Measurements from ENCODE around the gene ABTB1.

The ABTB1 gene

DNA sequence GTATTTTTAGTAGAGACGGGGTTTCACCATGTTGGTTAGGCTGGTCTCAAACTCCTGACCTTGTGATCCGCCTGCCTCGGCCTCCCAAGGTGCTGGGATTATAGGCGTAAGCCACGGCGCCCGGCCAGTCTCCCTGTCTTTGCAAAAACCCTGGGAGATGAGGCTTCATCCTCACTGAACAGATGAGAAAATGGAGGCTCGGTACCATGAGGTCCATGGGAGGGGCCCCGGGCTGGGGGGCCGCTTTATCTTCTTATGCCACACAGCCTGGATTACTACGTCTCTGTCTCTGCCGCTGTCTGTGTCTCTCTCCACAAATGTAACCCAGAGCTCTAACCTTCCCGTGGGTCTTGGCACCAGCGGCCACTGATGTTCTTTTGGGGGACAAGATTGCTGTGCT lies 39.1 kb downstream of the ABTB1 start:
- DNase-seq (ENCODE audit: insufficient read length) (no peak), FAIRE-seq (no peak)
- TF ChIP-seq POLR2AphosphoS5 (IDR thresholded peaks at IDR 0.05; ENCODE audit: low read depth, low read length) (no peak), TAF1 (IDR thresholded peaks at IDR 0.05; ENCODE audit: borderline replicate concordance, low read depth, low read length) (no peak), POLR2A (IDR thresholded peaks at IDR 0.05; ENCODE audit: low read depth, low read length) (no peak)

DNA sequence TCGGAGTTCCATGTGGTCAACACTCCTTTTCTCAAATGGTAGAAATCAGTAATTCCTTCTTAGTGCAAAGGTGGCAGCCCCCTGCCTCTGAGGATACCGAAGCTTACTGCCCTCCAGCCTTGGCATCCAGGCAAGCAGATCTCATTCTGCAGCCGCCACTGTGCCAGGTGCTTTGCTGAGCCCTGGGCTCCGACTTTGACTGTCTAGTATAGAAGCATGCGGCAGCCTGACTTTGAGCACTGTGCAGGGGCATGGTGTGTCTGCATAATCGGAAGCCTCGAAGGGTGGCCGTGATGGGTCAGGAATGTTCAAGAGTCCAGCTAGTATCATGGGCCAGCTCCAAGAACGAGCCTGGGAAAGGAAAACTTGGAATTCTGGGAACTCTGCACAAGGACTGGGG lies 39.7 kb downstream of the ABTB1 start:
- TF ChIP-seq TAF1 (IDR thresholded peaks at IDR 0.05; ENCODE audit: borderline replicate concordance, low read depth, low read length) (no peak), POLR2AphosphoS5 (IDR thresholded peaks at IDR 0.05; ENCODE audit: low read depth, low read length) (no peak), POLR2A (IDR thresholded peaks at IDR 0.05; ENCODE audit: low read depth, low read length) (no peak)
- no peak for FAIRE-seq
- no peak for DNase-seq (ENCODE audit: insufficient read length)

- FAIRE-seq (no peak), DNase-seq (ENCODE audit: insufficient read length) (no peak)
These were observed 40.4 kb downstream of the ABTB1 start for GRCh38 chr3:127712881-127713771.

GRCh38 chr3:127714125-127714571 lies 41.4 kb downstream of the ABTB1 start:
- TF ChIP-seq POLR2A (IDR thresholded peaks at IDR 0.05; ENCODE audit: low read depth, low read length) (no peak), TAF1 (IDR thresholded peaks at IDR 0.05; ENCODE audit: borderline replicate concordance, low read depth, low read length) (no peak), POLR2AphosphoS5 (IDR thresholded peaks at IDR 0.05; ENCODE audit: low read depth, low read length) (no peak)
- no peak for DNase-seq (ENCODE audit: insufficient read length)
- FAIRE-seq = no peak

More at GRCh38 chr3:127712881-127713771, 40.4 kb downstream of the ABTB1 start:
- TF ChIP-seq POLR2A (IDR thresholded peaks at IDR 0.05; ENCODE audit: low read depth, low read length) (no peak), TAF1 (IDR thresholded peaks at IDR 0.05; ENCODE audit: borderline replicate concordance, low read depth, low read length) (no peak)

DNA sequence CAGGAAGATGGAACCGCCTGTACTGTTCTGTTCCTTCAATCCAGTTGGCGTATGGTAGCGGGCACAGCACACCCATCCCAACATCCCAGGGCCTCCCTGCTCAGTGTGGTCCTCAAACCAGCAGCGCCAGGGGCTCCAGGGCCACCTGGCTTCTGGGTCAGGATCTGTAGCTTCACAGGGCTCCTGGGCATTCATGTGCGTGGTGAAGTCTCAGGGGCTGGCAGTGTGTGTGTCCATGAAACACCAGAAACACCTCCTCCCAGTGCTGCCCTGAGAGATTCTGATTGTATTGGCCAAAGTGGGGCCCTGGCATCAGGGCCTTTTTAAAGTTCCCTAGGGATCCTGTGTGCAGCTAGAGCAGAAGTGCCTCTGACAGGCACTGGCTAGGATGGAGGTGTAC lies 42.1 kb downstream of the ABTB1 start:
- DNase-seq (ENCODE audit: insufficient read length) (no peak), FAIRE-seq (no peak)
- TF ChIP-seq POLR2AphosphoS5 (IDR thresholded peaks at IDR 0.05; ENCODE audit: low read depth, low read length) (no peak), TAF1 (IDR thresholded peaks at IDR 0.05; ENCODE audit: borderline replicate concordance, low read depth, low read length) (no peak), POLR2A (IDR thresholded peaks at IDR 0.05; ENCODE audit: low read depth, low read length) (no peak)

DNA sequence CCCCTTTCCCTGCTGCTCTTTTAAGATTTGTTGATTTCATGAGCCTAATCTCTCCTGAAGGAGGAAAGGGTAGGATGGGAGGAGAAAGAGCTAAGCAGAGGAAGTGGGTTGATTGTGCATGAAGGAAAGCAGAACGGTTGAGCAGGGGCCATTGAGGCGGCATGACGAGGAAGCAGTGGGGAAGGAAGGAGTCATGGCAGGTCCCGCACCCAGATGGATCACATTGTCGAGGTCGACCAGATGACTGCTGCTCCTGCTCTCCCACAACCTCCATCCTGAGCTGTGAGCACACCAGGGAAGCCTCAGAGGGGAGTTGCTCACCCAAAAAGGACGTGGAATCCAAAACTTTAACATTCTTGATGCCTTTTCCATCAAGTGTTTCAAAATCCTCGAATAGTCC lies 42.8 kb downstream of the ABTB1 start:
- no peak for FAIRE-seq
- TF ChIP-seq TAF1 (IDR thresholded peaks at IDR 0.05; ENCODE audit: borderline replicate concordance, low read depth, low read length) (no peak), POLR2AphosphoS5 (IDR thresholded peaks at IDR 0.05; ENCODE audit: low read depth, low read length) (no peak), POLR2A (IDR thresholded peaks at IDR 0.05; ENCODE audit: low read depth, low read length) (no peak)
- no peak for DNase-seq (ENCODE audit: insufficient read length)

DNA sequence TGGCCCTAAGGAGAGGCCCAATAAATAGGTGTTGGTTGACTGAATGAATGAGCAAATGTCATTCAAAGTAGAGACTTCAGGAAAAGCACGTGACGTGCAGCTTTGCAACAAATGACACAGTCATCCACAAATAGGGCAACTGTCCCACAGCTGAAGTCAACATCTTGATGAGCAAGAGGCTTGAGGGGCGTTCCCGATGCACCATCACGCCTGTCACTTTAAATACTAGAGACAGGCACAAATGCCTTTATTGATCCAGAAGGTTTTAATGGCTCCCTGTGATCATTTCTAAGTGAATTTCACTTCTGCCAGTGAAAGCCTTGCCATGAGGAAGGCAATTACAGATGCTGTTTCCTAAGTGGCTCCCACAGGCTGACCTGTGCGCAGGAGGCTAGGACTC lies 43.6 kb downstream of the ABTB1 start:
- no peak for DNase-seq (ENCODE audit: insufficient read length)
- TF ChIP-seq POLR2AphosphoS5 (IDR thresholded peaks at IDR 0.05; ENCODE audit: low read depth, low read length) (no peak), TAF1 (IDR thresholded peaks at IDR 0.05; ENCODE audit: borderline replicate concordance, low read depth, low read length) (no peak), POLR2A (IDR thresholded peaks at IDR 0.05; ENCODE audit: low read depth, low read length) (no peak)
- FAIRE-seq = no peak

DNA sequence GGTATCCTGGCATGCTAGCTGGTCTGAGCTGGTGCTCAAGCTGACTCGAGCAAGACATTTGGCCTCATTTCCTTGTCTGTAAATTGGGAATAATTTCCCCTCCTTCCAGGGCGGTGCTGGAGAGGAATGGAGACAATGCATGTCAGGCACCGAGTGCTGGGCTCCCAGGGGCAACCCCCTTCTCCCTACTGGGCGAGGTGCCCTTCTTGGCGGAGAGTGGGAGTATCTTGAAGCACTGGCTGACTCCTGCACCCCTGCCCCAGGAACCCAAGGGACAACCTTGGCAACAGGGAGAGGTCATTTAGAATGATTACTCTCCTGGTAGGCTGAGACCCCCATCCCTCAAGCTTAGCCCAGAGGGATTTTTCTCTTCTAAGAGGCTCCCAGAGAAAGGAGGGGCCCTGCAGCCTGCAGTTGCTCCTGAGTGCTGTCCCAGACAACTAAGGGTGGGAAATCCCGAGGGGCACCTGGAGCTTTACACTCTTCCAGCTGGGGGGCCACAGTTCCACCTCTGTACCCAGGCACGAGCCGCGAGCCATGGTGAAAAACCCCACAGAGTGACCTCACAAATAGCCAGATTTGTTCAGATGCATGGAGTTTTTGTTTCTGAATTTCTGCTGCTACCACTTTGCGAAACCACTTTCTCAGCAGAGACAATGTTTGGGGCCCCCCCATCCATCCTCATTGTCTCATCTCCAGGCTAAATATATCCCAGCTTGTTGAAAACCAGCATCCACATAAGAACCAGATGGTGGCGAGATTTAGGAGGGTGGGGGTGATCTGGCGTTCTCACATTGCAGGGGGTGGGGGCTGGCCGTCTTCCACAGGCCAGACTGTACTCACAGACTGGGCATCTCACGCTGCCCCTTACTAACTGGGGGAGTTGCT lies 44.8 kb downstream of the ABTB1 start:
- DNase-seq (ENCODE audit: insufficient read length) (no peak), FAIRE-seq (no peak)

DNA sequence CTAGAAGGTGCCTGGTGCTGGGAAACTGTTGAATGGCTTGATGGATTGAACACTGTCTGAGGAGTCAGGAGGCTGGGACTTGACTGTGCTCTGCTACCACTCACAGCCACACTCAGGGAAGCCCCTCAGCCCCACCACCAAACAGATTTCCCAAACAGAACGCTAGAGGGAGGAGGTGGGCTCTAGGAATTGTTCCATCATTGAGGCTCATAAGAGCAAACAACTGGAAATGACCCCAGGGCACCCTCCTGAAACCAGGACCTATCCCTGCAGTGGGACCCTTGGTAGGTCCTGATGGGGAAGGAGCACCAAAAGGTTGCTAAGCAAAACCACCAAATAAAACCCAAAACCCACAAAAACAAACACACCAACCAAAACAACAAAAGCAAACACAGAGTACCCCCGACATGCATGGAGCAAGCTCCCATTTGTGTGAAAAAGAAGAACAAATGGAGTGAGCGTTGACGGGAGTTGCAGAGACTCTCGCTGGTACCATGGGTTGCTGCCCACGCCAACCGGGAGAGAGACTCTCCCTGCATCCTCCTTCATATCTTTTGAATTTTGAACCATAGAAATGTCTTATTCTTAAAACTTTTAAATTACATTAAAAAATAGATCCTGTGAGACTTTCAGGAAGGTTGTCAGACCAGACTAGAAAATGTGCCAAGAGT lies 45.6 kb downstream of the ABTB1 start:
- TF ChIP-seq POLR2AphosphoS5 (IDR thresholded peaks at IDR 0.05; ENCODE audit: low read depth, low read length) (no peak), TAF1 (IDR thresholded peaks at IDR 0.05; ENCODE audit: borderline replicate concordance, low read depth, low read length) (no peak), POLR2A (IDR thresholded peaks at IDR 0.05; ENCODE audit: low read depth, low read length) (no peak)
- no peak for FAIRE-seq
- no peak for DNase-seq (ENCODE audit: insufficient read length)

More for the DNA sequence above, 44.8 kb downstream of the ABTB1 start:
- TF ChIP-seq POLR2AphosphoS5 (IDR thresholded peaks at IDR 0.05; ENCODE audit: low read depth, low read length) = no peak
- TF ChIP-seq TAF1 (IDR thresholded peaks at IDR 0.05; ENCODE audit: borderline replicate concordance, low read depth, low read length) = no peak
- TF ChIP-seq POLR2A (IDR thresholded peaks at IDR 0.05; ENCODE audit: low read depth, low read length) = no peak

GRCh38 chr3:127718916-127719290 lies 46.2 kb downstream of the ABTB1 start:
- TF ChIP-seq TAF1 (IDR thresholded peaks at IDR 0.05; ENCODE audit: borderline replicate concordance, low read depth, low read length) (no peak), POLR2A (IDR thresholded peaks at IDR 0.05; ENCODE audit: low read depth, low read length) (no peak), POLR2AphosphoS5 (IDR thresholded peaks at IDR 0.05; ENCODE audit: low read depth, low read length) (no peak)
- no peak for DNase-seq (ENCODE audit: insufficient read length)
- no peak for FAIRE-seq

DNA sequence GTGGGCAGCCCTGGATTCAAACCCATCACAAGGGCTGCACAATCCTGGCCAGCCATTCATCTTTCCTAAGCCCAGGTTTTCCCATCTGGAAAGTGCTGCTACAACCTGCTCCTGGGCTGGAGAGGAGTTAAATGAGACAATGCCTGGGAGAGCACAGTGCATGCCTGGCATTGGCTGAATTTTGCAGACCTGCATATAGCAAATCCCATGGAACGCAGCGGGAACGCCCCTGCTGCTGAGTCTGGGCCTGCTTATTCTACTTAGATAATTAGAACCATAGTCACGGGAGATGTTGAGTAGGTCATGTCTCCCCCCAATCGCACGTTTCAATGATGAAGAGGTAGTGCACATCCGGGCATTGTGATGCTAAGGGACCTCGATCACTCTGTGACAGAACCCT lies 46.6 kb downstream of the ABTB1 start:
- no peak for DNase-seq (ENCODE audit: insufficient read length)
- no peak for FAIRE-seq
- no peak for TF ChIP-seq TAF1 (IDR thresholded peaks at IDR 0.05; ENCODE audit: borderline replicate concordance, low read depth, low read length)
- no peak for TF ChIP-seq POLR2A (IDR thresholded peaks at IDR 0.05; ENCODE audit: low read depth, low read length)
- no peak for TF ChIP-seq POLR2AphosphoS5 (IDR thresholded peaks at IDR 0.05; ENCODE audit: low read depth, low read length)
